Activated B cell treated with CpG ODN at 0.5 μM for 24 hours (primary cell): Measurements from ENCODE around the gene PCGF3. TPM values are rescaled to one million over a fixed set of nuclear protein-coding genes. Genes with fewer than 3 reads are reported as not detected.
"Not testable (repeated sequence)": the region's sequence is repeated elsewhere in the genome, so short reads cannot be mapped to it uniquely, and the experiment has no call there.

Source experiments
- ATAC-seq: fragments of 200-7000 bp; cut with Tn5 transposase; one replicate; pipeline ENCODE4 v1.10.0; 2021; ENCODE audit warnings: low read depth, mild to moderate bottlenecking, moderate library complexity
- CTCF ChIA-PET: fragments of 350-600 bp; sonication (Branson Sonifier 250); formaldehyde crosslinking; loops from one replicate; lab custom pipeline; 2021; ENCODE audit warnings: antibody characterized with exemption; lab: Charles Lee
- POLR2A ChIA-PET: fragments of 350-600 bp; sonication (Branson Sonifier 250); formaldehyde crosslinking; loops from one replicate; lab custom pipeline; 2021; ENCODE audit warnings: antibody characterized with exemption; lab: Charles Lee
- DNase-seq: peaks from one replicate; pipeline ENCODE4 v3.0.0; 2022
- H3K27ac Mint-ChIP-seq: one replicate; pipeline ENCODE4 v1.8.0; 2020; ENCODE audit warnings: mixed read lengths
- H3K27me3 Mint-ChIP-seq: one replicate; pipeline ENCODE4 v1.8.0; 2021; ENCODE audit warnings: mixed read lengths
- H3K36me3 Mint-ChIP-seq: one replicate; pipeline ENCODE4 v1.8.0; 2021; ENCODE audit warnings: low read depth, mixed read lengths
- H3K4me1 Mint-ChIP-seq: one replicate; pipeline ENCODE4 v1.8.0; 2021; ENCODE audit warnings: mixed read lengths
- H3K4me3 Mint-ChIP-seq: one replicate; pipeline ENCODE4 v1.8.0; 2020; ENCODE audit warnings: mild to moderate bottlenecking, mixed read lengths
- H3K9me3 Mint-ChIP-seq: one replicate; pipeline ENCODE4 v1.8.0; 2020; ENCODE audit warnings: mixed read lengths
- intact Hi-C: fragments of 100-400 bp; cut with micrococcal nuclease; formaldehyde crosslinking; loops from one replicate; pipeline ENCODE4 v1.15.1; 2024
- total RNA-seq: library from RNA; stranded (reverse); gene quantifications from 2 replicates; pipeline ENCODE4 v1.2.3, GENCODE V29; 2022
- TF ChIP-seq, protein P1 (sequence below): fragments of 200-600 bp; IDR thresholded peaks from one replicate; pipeline ENCODE4 v1.8.0; 2022; ENCODE audit warnings: antibody characterized with exemption, mild to moderate bottlenecking

Gene PCGF3
- total RNA-seq, 1 donor from 2014 or later, result 59.2 TPM

DNA sequence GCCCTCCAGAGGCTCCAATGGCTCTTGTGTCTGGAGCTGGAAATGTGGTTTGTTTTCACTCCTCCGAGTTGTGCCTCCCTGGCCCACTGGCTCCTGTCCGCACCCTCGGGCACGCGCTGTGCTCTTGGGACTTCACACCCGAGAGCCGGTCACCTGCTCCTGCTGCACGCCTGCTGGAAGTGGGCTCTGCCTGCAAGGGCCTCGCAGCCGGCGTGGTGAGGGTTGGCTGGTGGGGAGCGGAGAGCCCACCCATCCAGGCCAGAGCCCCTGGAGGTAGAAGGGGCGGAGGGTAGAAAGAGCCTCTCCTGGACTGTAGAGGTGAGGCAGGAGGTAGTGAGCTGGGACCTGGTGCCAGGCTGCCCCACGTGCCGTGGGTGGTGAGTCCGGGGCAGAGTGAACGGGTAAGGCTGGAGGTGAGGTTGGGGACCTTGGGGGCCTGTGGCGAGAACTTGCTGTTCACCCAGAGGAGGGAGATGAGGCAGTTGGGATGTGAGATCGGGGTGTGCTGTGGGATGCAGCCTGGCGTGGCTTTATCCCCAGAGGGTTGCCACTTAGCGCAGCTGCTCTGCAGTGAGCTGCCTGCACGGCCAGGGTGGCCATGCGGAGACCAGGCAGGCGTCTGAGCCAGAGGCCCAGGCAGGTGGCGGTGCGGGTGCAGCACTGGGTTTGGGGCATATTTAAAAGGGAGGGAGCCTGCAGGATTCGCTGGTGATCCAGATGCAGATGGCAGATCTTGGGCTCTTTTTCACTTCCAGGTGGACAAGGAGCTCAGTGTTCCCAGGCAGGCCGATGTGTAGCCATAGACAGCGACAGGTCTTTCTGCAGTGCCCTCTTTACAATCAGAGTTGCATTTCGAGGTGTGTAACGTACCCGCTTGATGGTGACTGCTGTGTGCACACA lies 48.8 kb downstream of the PCGF3 start:
- H3K27ac Mint-ChIP-seq, result no peak overlapping the region
- no peak overlapping the region for H3K4me3 Mint-ChIP-seq
- ATAC-seq, result no peak
- H3K9me3 Mint-ChIP-seq, result no peaks in the 10 kb centered on the region
- H3K27me3 Mint-ChIP-seq, result no peaks in the 10 kb centered on the region
- TF ChIP-seq, protein P1, sequence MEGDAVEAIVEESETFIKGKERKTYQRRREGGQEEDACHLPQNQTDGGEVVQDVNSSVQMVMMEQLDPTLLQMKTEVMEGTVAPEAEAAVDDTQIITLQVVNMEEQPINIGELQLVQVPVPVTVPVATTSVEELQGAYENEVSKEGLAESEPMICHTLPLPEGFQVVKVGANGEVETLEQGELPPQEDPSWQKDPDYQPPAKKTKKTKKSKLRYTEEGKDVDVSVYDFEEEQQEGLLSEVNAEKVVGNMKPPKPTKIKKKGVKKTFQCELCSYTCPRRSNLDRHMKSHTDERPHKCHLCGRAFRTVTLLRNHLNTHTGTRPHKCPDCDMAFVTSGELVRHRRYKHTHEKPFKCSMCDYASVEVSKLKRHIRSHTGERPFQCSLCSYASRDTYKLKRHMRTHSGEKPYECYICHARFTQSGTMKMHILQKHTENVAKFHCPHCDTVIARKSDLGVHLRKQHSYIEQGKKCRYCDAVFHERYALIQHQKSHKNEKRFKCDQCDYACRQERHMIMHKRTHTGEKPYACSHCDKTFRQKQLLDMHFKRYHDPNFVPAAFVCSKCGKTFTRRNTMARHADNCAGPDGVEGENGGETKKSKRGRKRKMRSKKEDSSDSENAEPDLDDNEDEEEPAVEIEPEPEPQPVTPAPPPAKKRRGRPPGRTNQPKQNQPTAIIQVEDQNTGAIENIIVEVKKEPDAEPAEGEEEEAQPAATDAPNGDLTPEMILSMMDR, result no peak
- H3K36me3 Mint-ChIP-seq, result peaks cover 50% of the 10 kb centered on the region
- POLR2A ChIA-PET, result no interaction called here
- no peaks in the 10 kb centered on the region for H3K4me1 Mint-ChIP-seq
- CTCF ChIA-PET, result no interaction called here
- DNase-seq, result no peak
- intact Hi-C loops, result no loop called here

DNA sequence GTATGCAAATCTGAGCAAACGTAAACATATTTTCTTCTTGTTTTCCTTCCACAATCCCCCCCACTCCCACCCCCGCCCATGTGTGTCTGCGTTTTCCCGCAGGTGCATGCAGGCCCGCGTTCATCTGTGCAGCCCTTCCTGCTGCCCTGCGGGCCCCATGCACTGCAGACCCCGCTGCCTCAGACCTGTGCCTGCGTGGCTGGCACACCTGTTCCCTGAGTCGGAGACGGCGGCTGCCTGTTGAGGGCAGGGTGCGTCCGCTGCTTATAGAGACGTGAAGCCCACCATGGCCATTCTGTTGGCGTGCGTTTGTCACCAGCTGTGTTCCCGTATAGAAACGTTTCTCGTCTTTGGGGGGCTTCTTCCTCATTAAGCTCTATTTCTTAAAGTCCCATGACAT lies 51.5 kb downstream of the PCGF3 start:
- Mint-ChIP-seq H3K36me3 (peaks cover 49% of the 10 kb centered on the region), H3K4me3 (no peak overlapping the region), H3K27me3 (no peaks in the 10 kb centered on the region), H3K4me1 (no peaks in the 10 kb centered on the region), H3K9me3 (no peaks in the 10 kb centered on the region), H3K27ac (no peak overlapping the region)
- ATAC-seq, result no peak
- POLR2A ChIA-PET, result interaction anchor here (0.8 kb wide), 1 partner anchor 13 kb away, joined by 5 read pairs; no protein-coding TSS in a partner anchor
- no peak for DNase-seq
- TF ChIP-seq, protein P1, result no peak
- CTCF ChIA-PET, result interaction anchor here (1.0 to 2.1 kb wide), 2 partner anchors 15 to 230 kb away, joined by 5 read pairs; partner anchors contain the start of gene IDUA
- intact Hi-C loops, result no loop called here

DNA sequence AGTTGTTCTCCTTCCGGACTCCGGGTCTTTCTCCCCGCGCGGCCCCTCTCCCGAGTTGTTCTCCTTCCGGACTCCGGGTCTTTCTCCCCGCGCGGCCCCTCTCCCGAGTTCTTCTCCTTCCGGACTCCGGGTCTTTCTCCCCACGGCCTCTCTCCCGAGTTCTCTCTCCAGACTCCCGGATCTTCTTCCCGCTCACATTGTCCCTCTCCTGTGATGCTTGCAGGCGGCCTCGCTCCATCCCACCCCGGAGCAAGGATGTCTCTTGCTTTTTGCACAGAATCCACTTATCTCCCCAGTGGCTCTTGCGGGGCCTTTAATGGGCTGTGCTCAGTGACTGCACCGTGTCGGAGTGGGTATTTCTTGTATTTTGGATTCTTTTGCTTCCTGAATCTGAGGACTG lies 54.2 kb downstream of the PCGF3 start:
- H3K4me3 Mint-ChIP-seq, DNase-seq, H3K27me3 Mint-ChIP-seq, H3K27ac Mint-ChIP-seq, H3K9me3 Mint-ChIP-seq, intact Hi-C loops, H3K4me1 Mint-ChIP-seq, CTCF ChIA-PET, ATAC-seq, POLR2A ChIA-PET: not testable (repeated sequence)
- H3K36me3 Mint-ChIP-seq, result peaks cover 58% of the 10 kb centered on the region

DNA sequence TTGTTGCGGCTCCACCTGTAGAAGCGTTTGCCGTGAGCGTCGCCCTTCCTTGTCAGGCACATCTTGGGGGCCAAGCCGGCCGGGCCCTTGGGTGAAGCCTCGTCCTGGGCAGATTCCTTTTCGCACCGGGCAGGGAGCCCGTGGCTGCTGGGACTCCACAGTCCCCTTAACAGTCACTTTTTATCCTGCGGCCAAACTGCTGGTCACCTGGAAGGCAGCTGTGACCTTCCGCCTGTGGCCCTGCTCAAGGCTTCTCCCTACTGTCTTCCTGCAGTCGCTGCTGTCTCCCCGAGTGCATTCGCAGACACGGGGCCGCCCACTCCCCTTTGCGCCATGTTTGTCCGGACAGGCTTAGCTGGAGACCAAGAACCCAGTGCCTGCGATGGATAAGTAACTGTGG lies 55.0 kb downstream of the PCGF3 start:
- H3K4me3 Mint-ChIP-seq, result no peak overlapping the region
- TF ChIP-seq, protein P1, result no peak
- ATAC-seq (no peak), DNase-seq (no peak)
- ChIA-PET CTCF (no interaction called here), POLR2A (no interaction called here)
- intact Hi-C loops, result no loop called here
- H3K27me3 Mint-ChIP-seq, result no peaks in the 10 kb centered on the region
- H3K36me3 Mint-ChIP-seq, result peaks cover 58% of the 10 kb centered on the region
- no peak overlapping the region for H3K27ac Mint-ChIP-seq
- H3K9me3 Mint-ChIP-seq, result no peaks in the 10 kb centered on the region
- H3K4me1 Mint-ChIP-seq, result no peaks in the 10 kb centered on the region

DNA sequence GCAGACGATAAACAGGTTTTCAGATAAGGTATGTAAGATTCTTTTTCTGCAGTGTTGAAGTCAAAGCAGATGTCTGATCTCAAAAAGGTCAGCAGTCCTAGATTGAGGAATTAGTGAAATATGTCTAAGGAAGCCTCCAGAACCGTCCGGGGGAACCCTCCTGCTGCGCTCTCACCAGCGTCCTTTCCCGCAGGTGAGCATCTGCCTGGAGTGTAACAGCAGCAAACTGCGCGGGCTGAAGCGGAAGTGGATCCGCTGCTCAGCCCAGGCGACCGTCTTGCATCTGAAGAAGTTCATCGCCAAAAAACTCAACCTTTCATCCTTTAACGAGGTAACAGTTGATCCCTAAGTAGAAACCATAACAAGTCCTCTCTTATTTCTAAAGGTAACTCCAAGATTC lies 55.5 kb downstream of the PCGF3 start:
- Mint-ChIP-seq H3K9me3 (no peaks in the 10 kb centered on the region), H3K27ac (no peak overlapping the region), H3K4me1 (no peaks in the 10 kb centered on the region), H3K36me3 (peaks cover 63% of the 10 kb centered on the region), H3K4me3 (no peak overlapping the region), H3K27me3 (no peaks in the 10 kb centered on the region)
- ATAC-seq (no peak), DNase-seq (no peak)
- intact Hi-C loops, result no loop called here
- POLR2A ChIA-PET, result no interaction called here
- TF ChIP-seq, protein P1, result no peak
- CTCF ChIA-PET, result no interaction called here
